Activated T-cell treated with anti-CD3 and anti-CD28 coated beads for 48 hours (primary cell): ENCODE results near the gene PAXX.
"Not testable (repeated sequence)": the region's sequence is repeated elsewhere in the genome, so short reads cannot be mapped to it uniquely, and the experiment has no call there.

Experiments
- DNase-seq: peaks from one replicate; pipeline ENCODE4 v3.0.0-alpha.2; 2020; ENCODE audit warnings: low read depth

PAXX gene

GRCh38 chr9:137032858-137033257 is 40.6 kb downstream of the PAXX start:
- DNase-seq: no peak

- DNase-seq: not testable (repeated sequence)
Measured at GRCh38 chr9:137033481-137033880, 41.3 kb downstream of the PAXX start.

GRCh38 chr9:137034039-137034708 is 42.0 kb downstream of the PAXX start:
- DNase-seq: no peak

- peak; percentile 83 for DNase-seq
Measured at GRCh38 chr9:137034709-137035506, 42.7 kb downstream of the PAXX start.

- DNase-seq: no peak
Measured at GRCh38 chr9:137035507-137035834, 43.2 kb downstream of the PAXX start.

GRCh38 chr9:137035937-137036336 is 43.7 kb downstream of the PAXX start:
- no peak for DNase-seq

GRCh38 chr9:137037035-137037434 is 44.8 kb downstream of the PAXX start:
- no peak for DNase-seq

GRCh38 chr9:137037483-137037882 is 45.3 kb downstream of the PAXX start:
- DNase-seq: no peak

- DNase-seq: no peak
Measured at GRCh38 chr9:137038916-137039315, 46.7 kb downstream of the PAXX start.

GRCh38 chr9:137039611-137040366 is 47.6 kb downstream of the PAXX start:
- DNase-seq: no peak

GRCh38 chr9:137040568-137040967 is 48.3 kb downstream of the PAXX start:
- no peak for DNase-seq

GRCh38 chr9:137041124-137041523 is 48.9 kb downstream of the PAXX start:
- no peak for DNase-seq

GRCh38 chr9:137042751-137043727 is 50.8 kb downstream of the PAXX start:
- no peak for DNase-seq
